HG02642 (cell line): ENCODE data around the gene GMPPA.

ENCODE experiments used
- ATAC-seq: cut with Tn5 transposase; IDR thresholded peaks from one replicate; pipeline ENCODE4 v1.9.1; 2021; ENCODE audit warnings: mild to moderate bottlenecking; ENCODE audit not compliant: unreplicated experiment, poor library complexity

The GMPPA gene

DNA sequence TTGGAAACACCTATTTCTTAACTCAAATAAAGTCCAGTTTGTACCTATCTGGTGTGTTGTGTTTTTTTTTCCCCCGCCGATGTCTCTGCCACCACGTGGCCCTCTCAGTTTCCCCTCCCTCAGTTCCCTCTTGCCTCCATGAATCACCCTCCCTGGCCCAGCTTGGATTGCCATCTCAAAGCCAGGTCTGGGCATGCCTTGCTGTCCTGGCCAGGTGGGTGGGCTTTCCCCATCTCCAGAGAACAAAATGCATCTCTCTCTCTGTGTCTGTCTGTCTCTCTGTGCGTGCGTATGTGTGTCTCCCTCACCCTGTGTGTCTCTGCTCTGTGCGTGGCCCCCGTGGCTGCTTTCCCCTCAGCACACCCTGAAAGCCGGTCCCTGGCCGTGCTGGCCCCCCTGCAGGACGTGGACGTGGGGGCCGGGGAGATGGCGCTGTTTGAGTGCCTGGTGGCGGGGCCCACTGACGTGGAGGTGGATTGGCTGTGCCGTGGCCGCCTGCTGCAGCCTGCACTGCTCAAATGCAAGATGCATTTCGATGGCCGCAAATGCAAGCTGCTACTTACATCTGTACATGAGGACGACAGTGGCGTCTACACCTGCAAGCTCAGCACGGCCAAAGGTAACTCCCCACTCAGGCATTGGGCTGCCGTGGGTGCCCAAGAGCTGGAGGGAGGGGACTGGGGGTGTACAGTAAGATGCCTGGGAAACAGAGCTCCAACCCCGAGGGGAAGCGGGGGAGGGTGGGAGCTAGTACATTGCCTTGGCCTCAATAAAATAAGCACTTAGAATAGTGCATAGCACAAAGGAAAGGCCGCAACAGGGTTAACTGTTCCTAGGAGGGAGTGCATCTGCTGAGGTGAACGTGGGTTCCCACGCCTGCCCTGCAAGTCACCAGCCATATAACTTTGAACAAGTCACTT lies 31.6 kb upstream of the GMPPA start:
- ATAC-seq = no peak

DNA sequence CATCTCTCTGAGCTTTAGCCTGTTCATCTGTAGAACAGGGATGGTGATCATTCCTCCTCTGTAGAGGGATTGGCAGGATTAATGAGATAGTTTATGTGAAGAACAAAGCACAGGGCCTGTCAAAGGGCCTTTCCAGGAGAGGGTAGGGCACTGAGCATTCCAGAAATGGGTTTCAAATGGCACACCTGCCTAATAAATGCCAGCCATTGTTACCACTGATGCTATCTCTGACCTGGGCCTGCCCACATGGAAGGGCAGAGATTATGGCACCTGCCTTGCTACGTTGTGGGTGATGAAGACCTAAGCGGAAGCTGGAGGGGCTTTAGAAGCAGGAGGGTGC lies 31.0 kb upstream of the GMPPA start:
- no peak for ATAC-seq

DNA sequence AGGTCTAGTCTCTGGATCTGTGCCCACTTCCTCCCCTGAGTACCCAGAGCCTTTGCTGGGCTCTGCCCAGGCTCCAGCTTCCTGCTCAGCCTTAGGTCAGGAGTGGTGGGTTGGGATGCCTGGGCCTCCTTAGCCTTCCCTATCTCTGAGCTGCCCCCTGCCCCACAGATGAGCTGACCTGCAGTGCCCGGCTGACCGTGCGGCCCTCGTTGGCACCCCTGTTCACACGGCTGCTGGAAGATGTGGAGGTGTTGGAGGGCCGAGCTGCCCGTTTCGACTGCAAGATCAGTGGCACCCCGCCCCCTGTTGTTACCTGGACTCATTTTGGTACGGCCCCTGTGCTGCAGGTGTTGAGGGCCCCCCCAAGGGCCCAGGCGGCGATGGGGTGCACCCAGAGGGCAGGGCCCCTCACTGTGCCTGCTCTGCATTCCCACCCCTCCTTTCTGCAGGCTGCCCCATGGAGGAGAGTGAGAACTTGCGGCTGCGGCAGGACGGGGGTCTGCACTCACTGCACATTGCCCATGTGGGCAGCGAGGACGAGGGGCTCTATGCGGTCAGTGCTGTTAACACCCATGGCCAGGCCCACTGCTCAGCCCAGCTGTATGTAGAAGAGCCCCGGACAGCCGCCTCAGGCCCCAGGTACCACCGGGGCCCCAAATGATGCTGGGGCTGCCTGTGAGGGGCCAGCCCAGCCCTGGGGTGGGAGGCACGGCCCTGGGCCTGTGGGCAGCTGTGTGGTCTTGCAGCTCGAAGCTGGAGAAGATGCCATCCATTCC lies 30.1 kb upstream of the GMPPA start:
- no peak for ATAC-seq

DNA sequence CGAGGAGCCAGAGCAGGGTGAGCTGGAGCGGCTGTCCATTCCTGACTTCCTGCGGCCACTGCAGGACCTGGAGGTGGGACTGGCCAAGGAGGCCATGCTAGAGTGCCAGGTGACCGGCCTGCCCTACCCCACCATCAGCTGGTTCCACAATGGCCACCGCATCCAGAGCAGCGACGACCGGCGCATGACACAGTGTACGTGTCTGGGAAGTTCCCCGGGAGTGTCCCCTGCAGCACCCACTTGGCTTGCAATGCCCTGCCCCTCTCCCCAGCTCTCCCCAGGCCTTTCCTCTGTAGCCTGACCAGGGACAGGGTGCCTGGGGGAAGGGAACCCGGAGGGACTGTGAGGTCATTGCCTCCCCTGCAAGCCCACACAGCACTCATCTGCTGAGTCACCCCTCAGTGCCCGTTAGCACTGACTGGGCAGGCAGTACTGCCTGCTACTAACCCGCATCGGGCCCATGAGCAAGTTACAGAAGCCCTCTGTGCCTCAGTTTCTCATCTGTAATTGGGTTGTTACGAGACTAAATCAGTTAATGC lies 29.4 kb upstream of the GMPPA start:
- ATAC-seq = no peak

DNA sequence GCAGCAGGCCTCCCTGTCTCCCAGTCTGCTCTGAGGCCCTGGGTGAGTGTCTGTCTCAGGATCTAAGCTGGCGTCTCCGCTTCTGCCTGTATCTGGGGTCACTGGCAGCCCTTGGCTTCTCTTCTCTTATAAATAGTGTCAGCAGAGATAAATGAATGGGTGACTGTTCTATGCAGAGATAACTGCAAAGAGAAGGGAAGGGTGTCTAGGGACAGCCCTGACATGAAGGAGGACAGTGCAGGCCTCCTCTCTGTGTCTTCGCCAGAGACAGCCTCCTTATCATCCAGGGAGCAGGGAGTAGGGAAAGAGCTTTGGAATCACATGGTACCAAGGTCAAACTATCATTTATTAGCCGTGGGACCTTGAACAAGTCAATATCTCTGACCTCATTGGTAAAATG lies 28.3 kb upstream of the GMPPA start:
- no peak for ATAC-seq

DNA sequence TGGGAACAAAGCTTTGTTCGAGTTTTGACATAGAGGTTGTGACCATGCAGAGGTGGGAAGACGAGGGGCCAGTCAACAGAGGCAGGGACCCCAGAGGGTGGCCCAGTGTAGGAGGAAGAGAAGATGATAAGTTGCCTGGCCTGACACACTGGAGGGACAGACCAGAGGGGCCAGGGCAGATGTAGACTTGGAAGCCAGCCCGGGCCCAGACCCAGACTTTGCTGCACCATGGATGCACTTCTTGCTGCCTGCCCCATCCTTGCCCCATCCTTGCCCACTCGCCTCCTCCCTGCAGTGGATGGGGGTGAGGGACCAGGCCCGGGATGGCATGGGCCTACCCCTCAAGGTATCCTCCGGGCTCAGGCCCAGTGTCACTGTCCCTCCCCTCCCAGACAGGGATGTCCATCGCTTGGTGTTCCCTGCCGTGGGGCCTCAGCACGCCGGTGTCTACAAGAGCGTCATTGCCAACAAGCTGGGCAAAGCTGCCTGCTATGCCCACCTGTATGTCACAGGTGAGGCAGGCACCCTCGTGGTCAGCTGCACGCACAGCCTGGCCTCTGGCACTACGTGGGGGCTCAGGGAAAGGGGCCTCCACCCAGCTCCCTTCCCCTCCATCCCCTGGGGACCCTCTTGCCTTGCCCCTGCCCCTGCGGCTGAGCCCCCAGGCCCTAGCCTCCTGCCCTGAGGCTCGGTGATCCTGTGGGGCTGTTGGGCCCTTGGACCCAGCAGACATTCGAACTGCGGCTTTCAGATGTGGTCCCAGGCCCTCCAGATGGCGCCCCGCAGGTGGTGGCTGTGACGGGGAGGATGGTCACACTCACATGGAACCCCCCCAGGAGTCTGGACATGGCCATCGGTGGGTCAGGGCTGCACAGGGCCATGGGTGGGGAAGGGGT lies 27.0 kb upstream of the GMPPA start:
- ATAC-seq = no peak

DNA sequence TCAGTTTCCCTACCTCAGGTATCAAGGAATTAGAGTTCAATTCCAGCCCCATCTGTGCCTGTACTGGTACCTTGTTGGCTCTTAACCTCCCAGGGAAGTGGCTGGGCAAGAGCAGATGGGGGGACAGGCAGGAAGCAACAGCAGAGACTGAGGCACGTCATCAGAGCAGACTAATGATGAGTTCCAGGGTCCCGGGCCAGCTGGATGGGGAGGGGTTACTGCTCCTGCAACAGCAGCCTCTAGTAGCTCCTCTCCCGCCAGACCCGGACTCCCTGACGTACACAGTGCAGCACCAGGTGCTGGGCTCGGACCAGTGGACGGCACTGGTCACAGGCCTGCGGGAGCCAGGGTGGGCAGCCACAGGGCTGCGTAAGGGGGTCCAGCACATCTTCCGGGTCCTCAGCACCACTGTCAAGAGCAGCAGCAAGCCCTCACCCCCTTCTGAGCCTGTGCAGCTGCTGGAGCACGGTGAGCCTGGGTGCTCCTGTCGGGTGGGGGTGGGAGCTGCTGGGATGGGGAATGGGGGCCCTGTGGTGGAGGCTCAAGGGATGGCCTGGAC lies 26.0 kb upstream of the GMPPA start:
- ATAC-seq = no peak

DNA sequence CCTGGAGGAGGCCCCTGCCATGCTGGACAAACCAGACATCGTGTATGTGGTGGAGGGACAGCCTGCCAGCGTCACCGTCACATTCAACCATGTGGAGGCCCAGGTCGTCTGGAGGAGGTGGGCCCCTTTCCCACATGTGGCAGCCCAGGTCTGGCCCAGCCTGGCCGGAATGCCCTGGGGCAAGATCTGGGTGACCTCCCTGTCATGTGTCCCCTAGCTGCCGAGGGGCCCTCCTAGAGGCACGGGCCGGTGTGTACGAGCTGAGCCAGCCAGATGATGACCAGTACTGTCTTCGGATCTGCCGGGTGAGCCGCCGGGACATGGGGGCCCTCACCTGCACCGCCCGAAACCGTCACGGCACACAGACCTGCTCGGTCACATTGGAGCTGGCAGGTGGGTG lies 25.2 kb upstream of the GMPPA start:
- ATAC-seq = no peak

DNA sequence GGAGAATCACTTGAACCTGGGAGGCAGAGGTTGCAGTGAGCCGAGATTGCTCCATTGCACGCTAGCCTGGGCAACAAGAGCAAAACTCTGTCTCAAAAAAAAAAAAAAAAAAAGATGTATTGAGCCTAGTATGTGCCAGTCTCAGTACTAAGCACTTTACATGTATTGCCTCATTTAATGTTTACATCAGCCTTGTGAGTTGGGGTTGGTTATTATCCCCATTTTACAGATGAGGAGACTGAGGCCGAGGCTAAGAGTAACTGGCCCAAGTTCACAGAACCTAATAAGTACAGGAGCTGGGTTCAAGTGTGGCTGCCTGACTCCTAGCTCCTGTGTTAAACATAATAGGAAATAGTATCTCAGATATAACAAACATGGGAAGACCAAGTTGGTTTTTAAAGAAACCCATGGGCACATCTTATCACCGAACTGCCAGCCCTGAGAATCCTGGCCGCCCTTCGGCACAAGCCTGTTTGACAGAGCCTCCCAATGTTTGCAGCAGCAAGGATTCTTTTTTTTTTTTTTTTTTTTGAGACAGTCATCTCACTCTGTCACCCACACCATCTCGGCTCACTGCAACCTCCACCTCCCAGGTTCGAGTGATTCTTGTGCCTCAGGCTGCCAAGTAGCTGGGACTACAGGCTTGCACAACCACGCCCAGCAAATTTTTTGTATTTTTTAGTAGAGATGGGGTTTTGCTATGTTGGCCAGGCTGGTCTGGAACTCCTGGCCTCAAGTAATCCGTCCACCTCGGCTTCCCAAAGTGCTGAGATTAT lies 24.2 kb upstream of the GMPPA start:
- ATAC-seq = no peak

DNA sequence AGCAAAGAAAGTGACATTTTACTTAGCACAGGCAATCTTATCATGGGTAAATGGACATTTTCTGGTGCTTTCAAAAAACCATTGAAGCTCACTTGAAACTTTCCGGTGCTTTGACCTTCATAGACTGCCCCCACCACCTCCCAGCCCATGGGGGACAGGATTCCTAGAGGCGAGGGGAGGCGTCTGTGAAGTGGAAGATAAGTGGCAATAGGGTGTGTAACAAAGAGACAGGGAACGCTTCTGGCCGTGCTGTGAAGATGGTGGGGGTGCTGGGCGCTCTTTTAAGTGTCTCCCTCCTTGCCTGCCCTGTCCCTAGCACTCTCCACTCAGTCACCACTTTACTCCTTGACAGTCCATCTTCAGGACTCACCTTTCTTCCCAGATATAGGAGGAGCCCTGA lies 23.4 kb upstream of the GMPPA start:
- ATAC-seq = no peak

DNA sequence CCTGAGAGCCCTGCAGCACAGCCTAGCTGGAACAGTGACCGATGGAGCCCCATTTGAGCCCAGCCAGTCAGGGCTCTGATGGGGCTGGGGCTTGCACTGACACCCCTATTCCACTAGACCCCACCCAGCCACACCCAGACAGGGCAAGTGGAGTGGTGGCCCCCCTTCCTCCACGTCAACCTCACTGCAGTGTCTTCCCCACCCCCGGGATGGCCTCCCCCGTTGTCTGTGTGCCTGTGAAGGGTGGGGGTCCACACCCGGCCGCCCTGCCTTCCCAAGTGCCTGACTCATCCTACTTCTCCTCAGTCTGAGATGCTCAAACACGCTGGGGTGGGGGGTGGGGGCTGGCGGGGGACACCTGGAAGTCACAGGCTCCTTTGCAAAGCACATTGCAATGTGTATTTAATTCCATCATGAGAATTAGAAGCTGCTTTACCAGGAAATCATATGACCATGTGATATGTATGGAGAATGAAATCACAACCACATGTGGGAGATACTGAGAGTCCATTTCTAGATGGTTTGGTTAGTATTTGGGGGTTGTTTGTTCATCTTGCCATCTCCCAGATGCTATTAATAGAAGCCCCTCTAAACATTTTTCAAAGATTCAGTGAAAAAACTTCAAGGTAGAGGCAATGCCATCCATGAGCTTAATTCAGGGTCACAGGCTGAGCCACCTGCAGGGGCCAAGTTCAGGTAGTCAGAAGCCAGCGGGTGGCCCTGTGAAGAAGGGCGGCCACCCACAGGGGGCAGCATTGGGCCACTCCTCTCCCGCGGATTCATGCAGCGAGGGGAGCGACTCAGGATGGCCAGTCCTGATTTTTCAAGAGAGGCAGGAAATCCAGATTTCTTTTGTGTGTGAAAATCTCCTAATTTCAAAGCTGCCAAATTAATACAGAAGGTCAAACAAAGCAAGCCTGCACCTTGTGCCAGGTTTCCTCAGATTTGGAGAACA lies 22.7 kb upstream of the GMPPA start:
- peak; percentile 55 for ATAC-seq

DNA sequence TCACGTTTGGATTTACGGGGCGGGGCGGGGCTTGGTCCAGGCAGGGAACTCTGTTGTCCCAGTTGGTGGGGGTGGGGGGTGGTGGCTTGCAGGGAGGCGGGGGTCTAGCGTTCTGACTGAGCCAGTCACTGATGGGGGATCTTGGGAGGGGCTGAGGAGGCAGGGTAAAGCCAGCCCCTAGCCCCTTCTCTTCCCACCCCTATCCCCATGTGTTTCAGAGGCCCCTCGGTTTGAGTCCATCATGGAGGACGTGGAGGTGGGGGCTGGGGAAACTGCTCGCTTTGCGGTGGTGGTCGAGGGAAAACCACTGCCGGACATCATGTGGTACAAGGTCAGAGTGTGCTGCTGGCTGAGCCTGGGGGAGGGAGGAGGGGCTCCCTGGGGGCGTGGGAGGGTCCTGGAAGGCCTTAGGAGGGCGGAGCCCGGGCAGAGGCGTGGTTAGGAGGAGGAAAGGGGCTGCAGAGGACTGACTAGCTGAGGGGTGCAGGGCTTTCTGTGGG lies 22.0 kb upstream of the GMPPA start:
- ATAC-seq = no peak

DNA sequence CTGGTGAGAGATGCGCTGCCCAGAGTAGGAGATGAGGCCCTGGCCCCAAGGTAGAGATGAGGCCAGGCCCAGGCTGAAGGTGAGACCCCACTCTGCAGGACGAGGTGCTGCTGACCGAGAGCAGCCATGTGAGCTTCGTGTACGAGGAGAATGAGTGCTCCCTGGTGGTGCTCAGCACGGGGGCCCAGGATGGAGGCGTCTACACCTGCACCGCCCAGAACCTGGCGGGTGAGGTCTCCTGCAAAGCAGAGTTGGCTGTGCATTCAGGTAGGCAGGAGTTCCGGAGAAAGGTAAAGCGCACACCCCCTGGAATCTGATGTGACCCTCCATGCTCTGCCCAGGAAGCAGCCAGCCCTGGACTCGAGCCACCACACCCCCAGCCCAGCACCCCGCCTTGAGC lies 21.5 kb upstream of the GMPPA start:
- ATAC-seq = no peak

DNA sequence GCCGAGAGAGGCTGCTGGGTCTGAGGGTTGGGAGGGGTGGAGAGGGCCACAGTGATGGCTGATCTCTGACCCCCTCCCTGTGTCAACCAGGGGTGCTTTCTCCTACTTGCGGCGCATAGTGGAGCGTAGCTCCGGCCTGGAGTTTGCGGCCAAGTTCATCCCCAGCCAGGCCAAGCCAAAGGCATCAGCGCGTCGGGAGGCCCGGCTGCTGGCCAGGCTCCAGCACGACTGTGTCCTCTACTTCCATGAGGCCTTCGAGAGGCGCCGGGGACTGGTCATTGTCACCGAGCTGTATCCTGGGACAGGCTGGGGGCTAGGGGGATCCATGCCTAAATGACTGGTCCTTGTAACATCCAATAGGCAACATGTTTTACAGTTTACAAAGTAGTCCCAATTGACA lies 20.9 kb upstream of the GMPPA start:
- no peak for ATAC-seq

DNA sequence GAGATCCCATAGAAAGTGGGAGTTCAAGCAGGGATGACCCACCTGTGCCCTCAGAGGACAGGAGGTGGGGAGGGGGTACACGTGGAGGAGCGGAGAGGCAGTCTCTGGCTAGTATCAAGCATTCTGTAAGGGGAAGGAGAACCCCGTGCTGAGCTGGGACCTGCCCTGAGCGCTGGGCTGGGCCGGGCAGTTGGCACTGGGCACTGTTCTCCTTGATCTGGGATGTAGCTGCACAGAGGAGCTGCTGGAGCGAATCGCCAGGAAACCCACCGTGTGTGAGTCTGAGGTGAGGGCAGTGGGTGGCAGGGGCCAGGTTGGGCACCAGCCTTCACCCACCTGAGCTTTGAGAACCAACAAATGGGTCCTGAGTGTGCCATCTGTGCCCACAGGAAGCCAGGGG lies 19.8 kb upstream of the GMPPA start:
- ATAC-seq = no peak

DNA sequence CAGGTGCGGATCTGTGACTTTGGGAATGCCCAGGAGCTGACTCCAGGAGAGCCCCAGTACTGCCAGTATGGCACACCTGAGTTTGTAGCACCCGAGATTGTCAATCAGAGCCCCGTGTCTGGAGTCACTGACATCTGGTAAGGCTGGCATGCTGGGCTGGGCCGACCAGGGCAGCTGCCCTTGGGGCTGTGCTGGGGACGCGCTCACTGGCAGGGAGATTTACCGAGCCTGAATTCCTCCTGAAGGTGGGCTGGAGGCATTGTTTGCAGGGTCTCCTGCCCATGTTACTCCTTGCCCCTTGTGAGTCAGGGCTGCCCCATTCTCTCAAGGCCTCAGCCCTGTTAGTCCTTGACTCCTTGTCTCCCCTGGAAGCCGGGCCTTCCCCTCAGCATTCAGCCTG lies 18.7 kb upstream of the GMPPA start:
- ATAC-seq = no peak

DNA sequence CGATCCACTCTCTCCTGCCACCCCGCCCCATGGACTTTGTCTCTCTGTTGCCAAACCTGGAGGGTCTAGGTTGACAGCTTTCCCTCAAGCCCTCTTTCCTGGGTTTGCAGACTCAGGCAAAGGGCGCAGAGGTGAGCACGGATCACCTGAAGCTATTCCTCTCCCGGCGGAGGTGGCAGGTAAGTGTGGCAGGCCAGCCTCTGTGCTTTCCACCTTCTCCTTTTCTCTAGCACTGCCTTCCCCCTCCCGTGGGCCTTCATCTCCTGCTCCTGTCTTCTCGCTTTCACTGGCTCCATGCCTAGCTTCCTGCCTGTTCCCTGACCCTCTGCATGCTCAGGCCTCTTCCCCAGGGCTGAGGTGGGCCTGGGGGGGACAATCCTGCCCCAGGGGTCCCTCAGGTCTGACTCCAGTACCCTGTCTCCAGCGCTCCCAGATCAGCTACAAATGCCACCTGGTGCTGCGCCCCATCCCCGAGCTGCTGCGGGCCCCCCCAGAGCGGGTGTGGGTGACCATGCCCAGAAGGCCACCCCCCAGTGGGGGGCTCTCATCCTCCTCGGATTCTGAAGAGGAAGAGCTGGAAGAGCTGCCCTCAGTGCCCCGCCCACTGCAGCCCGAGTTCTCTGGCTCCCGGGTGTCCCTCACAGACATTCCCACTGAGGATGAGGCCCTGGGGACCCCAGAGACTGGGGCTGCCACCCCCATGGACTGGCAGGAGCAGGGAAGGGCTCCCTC lies 15.9 kb upstream of the GMPPA start:
- ATAC-seq = no peak
